ENCODE data around the gene KRTAP19-2. TPM values are rescaled to one million over a fixed set of nuclear protein-coding genes. Genes with fewer than 3 reads are reported as not detected.

KRTAP19-2 gene
- total RNA-seq, 1 donor from 2014 or later, result not detected

Small RNA genes lying within 50 kb of the gene (small RNA-seq; reads per million reads assigned to genes)
- gene AP000567.1 (ENCODE audit: low replicate concordance), result not detected
- not detected for gene KRTAP19-10P (ENCODE audit: low replicate concordance)
- not detected for gene KRTAP19-11P (ENCODE audit: low replicate concordance)
- gene KRTAP19-9P (ENCODE audit: low replicate concordance), result not detected

Other genes starting within 250 kb of the KRTAP19-2 start
- not detected for gene KRTAP24-1, start 204.5 kb downstream of the KRTAP19-2 start, total RNA-seq
- not detected for gene KRTAP25-1, start 197.9 kb downstream of the KRTAP19-2 start, total RNA-seq
- not detected for gene KRTAP26-1, start 167.1 kb downstream of the KRTAP19-2 start, total RNA-seq
- not detected for gene KRTAP27-1, start 149.7 kb downstream of the KRTAP19-2 start, total RNA-seq
- not detected for gene KRTAP23-1, start 138.8 kb downstream of the KRTAP19-2 start, total RNA-seq
- gene KRTAP13-2, start 115.2 kb downstream of the KRTAP19-2 start, total RNA-seq, result not detected
- not detected for gene KRTAP13-1, start 91.4 kb downstream of the KRTAP19-2 start, total RNA-seq
- not detected for gene KRTAP13-3, start 61.5 kb downstream of the KRTAP19-2 start, total RNA-seq
- gene KRTAP13-4, start 57.2 kb downstream of the KRTAP19-2 start, total RNA-seq, result not detected
- gene KRTAP15-1, start 47.2 kb downstream of the KRTAP19-2 start, total RNA-seq, result not detected
- not detected for gene KRTAP19-1, start 7.1 kb downstream of the KRTAP19-2 start, total RNA-seq
- not detected for gene KRTAP19-3, start 4.6 kb upstream of the KRTAP19-2 start, total RNA-seq
- gene KRTAP19-4, start 9.7 kb upstream of the KRTAP19-2 start, total RNA-seq, result not detected
- gene KRTAP19-5, start 14.7 kb upstream of the KRTAP19-2 start, total RNA-seq, result not detected
- not detected for gene KRTAP19-6, start 54.4 kb upstream of the KRTAP19-2 start, total RNA-seq
- not detected for gene KRTAP19-7, start 73.9 kb upstream of the KRTAP19-2 start, total RNA-seq
- gene KRTAP22-2, start 103.0 kb upstream of the KRTAP19-2 start, total RNA-seq, result not detected
- gene KRTAP6-3, start 105.0 kb upstream of the KRTAP19-2 start, total RNA-seq, result not detected
- not detected for gene KRTAP6-2, start 111.5 kb upstream of the KRTAP19-2 start, total RNA-seq
- not detected for gene KRTAP22-1, start 113.7 kb upstream of the KRTAP19-2 start, total RNA-seq
- not detected for gene KRTAP6-1, start 126.5 kb upstream of the KRTAP19-2 start, total RNA-seq
- not detected for gene KRTAP20-1, start 129.0 kb upstream of the KRTAP19-2 start, total RNA-seq
- not detected for gene KRTAP20-4, start 133.2 kb upstream of the KRTAP19-2 start, total RNA-seq
- gene KRTAP20-2, start 147.8 kb upstream of the KRTAP19-2 start, total RNA-seq, result not detected
- gene KRTAP20-3, start 155.4 kb upstream of the KRTAP19-2 start, total RNA-seq, result not detected
- gene KRTAP21-3, start 231.3 kb upstream of the KRTAP19-2 start, total RNA-seq, result not detected

Measured in temporal lobe (tissue), 2 donors.